C4-2B (cell line): ENCODE results near the gene SAV1.
"Not testable (repeated sequence)": the region's sequence is repeated elsewhere in the genome, so short reads cannot be mapped to it uniquely, and the experiment has no call there.

Experiments used
- H3K27ac ChIP-seq: fragments of 450-650 bp; 2 replicates; pipeline ENCODE4 v1.5.1; 2017
- ZFX ChIP-seq: fragments of 450-650 bp; IDR thresholded peaks from 2 replicates; pipeline ENCODE4 v1.6.1; 2017
- TF ChIP-seq, protein P1 (sequence below): fragments of 450-650 bp; conservative IDR thresholded peaks from 2 replicates; pipeline ENCODE4 v1.5.1; 2017; ENCODE audit warnings: mild to moderate bottlenecking

The SAV1 gene

DNA sequence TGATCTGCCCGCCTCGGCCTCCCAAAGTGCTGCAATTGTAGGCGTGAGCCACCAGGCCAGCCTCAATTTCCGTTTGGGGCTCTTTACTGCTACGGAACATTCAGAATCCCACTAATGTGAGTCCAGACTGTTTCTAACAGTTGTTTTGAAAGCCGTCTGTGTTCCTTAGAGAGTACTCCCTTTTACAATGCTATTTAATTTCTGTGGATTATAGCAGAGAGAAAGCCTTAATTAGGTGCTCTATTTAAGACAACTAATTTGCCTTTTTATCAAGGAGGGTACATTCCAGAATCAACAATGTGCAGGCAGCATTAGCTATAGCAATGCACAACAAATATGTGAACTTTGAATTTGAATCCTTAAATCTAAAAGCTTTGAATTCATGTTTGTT lies 2.8 kb upstream of the SAV1 start:
- no peak for TF ChIP-seq ZFX
- TF ChIP-seq, protein P1, sequence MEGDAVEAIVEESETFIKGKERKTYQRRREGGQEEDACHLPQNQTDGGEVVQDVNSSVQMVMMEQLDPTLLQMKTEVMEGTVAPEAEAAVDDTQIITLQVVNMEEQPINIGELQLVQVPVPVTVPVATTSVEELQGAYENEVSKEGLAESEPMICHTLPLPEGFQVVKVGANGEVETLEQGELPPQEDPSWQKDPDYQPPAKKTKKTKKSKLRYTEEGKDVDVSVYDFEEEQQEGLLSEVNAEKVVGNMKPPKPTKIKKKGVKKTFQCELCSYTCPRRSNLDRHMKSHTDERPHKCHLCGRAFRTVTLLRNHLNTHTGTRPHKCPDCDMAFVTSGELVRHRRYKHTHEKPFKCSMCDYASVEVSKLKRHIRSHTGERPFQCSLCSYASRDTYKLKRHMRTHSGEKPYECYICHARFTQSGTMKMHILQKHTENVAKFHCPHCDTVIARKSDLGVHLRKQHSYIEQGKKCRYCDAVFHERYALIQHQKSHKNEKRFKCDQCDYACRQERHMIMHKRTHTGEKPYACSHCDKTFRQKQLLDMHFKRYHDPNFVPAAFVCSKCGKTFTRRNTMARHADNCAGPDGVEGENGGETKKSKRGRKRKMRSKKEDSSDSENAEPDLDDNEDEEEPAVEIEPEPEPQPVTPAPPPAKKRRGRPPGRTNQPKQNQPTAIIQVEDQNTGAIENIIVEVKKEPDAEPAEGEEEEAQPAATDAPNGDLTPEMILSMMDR = no peak
- H3K27ac ChIP-seq = no peak overlapping the region

DNA sequence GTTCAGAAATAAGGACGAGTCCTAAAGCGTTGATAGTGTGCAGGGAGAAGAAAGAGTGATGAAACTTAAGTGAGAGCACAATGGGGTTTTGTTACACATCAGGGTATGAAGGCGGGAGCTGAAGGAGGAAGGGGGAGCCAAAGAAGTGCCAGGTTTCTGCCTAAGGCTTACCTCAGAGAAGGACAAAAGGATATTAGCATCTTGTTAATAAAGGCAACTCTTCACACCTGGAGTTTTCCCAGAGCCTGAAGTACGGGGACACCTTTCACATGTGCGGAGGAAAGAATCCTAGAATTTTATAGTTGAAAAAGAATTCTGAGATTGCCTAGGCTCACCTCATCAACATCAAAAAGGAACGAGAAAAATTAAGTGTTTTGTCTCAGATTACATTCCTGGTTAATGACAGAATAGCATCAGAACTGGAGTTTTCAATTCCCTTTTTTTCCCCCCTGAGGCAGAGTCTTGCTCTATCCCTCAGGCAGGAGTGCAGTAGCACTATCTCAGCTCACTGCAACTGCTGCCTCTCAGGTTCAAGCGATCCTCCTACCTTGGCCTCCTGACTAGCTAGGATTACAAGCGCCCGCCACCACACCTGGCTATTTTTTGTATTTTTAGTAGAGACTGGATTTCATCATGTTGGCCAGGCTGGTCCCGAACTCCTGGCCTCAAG lies 2.2 kb upstream of the SAV1 start:
- no peak for TF ChIP-seq ZFX
- TF ChIP-seq, protein P1 = no peak
- H3K27ac ChIP-seq = no peak overlapping the region

DNA sequence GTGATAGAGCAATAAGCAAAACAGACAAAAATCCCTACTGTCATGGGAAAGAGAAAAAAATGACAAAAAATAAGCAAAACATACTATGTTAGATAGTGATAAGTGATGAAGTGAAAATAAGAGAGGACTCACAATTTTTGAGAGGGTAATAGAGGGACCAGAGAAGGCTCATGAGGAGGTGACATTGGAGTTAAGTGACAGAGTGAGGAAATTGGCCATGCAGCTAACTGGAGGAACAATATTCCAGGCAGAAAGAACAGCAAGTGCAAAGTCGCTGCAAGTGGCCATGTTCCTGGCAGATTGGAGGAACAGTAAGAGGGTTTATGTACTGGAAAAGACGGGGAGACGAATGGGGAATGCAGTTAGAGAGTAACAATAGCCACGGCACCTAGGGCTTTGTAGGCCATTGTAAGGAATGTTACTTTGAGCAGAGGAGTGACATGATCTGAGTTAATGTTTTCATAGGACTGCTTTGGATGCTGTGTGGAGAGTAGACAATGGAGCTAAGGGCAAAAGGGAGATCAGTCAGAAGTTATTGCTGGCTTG lies 1.4 kb upstream of the SAV1 start:
- no peak overlapping the region for H3K27ac ChIP-seq
- TF ChIP-seq ZFX = no peak
- TF ChIP-seq, protein P1 = no peak

DNA sequence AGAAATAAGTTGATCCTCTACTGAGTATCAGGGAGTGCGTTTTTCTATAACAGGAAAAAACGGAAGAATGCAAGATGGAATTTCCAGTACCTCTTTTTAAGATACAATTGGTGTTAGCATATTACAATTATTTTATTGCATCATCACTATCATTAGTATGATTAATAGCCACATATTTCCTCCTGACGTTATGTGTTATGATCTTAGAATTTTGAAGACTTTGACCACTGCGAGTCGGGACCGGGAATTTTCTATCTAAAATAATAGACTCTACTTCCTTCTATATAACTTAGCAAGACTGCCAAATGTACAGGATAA lies 679 bp upstream of the SAV1 start:
- H3K27ac ChIP-seq = peak overlapping the region; percentile 80
- TF ChIP-seq, protein P1 = no peak
- TF ChIP-seq ZFX = no peak

DNA sequence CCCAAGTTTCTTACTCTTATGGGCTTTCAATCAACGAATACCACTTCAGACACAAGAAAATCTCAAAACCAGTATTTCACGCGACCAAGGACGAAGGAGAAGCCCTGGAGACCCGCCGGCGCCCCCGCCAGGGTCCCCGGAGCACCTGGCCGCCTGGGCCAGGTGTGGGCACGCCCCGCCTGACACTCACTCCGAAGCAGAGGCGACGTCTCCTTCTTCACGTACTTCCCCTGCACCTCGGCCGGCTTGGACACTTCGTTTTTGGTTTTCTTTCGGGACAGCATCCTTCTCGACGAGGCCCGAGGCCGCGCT lies 466 bp downstream of the SAV1 start:
- peak overlapping the region; percentile 80 for H3K27ac ChIP-seq
- TF ChIP-seq ZFX = no peak
- TF ChIP-seq, protein P1 = peak; percentile 14

DNA sequence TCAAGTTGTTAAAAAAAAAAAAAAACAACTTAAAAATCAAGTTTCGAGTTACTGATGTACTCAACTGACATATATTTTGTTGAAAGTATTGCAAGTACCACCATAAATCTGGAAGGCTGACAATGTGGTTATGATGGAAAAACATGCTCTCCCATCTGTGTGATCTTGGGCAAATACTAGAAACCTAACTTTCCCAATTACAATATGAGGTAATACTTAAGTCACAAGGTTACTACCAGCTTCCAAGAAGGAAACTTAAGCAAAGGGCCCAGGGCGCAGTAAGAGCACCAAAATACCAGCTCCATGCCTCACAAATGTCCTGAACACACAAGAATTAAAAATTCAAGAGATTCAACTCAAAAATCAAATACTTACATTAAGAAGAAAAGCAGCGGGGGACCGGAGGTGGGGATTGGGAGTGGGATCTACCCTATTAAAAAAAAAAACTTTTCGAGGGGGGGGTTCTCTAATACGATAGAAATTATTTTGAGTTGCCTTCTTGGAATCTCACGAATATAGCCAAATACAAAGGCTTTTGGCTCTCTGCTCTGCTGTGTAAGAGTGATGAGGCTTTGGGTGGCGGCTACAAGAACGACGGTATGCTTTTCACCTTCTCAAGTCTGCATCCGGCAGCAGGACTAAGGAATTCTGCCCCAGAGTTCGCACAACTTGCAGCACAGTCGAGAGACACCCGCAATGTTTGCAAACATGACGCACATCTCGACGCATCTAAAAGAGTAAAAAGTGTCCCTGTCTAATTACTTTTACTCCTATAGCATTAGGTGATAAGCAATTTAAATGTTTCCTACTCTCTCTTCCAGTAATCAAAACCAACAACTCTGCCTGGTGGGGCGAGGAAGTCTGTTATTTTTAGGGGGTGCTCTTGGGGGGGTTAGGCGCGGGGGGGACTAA lies 1.1 kb downstream of the SAV1 start:
- TF ChIP-seq, protein P1 = no peak
- no peak for TF ChIP-seq ZFX
- H3K27ac ChIP-seq = peak overlapping the region; percentile 80

DNA sequence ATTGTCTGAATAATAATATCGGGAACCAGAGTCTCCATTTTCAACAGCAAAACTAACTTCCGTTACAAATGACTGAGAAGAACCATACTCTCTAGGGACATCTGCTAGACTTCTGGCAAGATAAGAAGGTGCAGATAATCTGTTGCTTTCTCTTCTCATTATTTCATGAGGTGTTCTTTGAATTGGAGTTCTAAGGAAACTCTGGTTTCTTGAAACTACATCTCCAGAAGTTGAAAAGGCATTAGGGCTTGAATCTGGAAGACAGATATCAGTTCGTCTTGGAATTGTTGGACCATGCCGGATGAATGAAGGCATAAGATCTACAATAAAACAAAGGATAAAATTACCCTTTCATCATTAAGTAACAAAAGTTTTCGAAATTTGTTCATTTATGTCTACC lies 2.8 kb downstream of the SAV1 start:
- H3K27ac ChIP-seq = not testable (repeated sequence)

DNA sequence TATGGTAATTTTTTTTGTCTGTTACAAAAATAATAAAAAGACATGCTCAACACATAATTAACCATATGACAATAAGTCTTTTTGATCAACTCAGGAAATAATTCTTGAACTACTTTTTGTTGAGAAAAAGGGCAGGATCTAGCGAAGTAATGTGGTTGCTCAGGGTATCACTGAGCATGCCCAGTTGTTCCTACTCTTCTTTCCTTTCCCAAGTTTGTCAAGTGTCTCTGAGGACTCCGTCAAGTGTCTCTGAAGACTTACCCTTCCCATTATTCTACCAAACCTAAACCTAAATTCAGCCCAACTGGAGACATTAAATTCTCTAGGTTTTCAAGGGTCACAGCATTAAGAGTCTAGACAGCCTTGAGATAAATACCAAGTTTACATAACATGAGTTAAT lies 3.5 kb downstream of the SAV1 start:
- H3K27ac ChIP-seq = not testable (repeated sequence)
